ENCODE results near the gene ASTN2.

DNA sequence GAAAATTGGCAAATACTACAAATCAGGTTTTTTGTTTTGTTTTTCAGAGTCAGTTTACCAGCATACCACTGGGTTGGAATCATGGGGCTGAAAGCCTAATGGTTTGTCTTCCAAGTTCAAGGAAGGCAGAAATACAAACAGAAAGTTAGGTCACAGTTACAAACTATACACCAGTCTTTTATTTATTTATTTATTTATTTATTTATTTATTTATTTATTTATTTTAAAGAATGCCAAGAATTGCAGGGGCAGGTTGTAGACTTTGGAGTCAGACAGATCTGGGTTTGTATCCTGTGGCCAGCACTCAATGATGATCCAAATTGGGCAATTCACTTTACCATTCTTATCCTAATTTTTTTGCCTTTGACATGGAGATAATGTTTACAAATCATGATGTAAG, 353.9 kb downstream of the ASTN2 start:
- TF ChIP-seq, protein P1, sequence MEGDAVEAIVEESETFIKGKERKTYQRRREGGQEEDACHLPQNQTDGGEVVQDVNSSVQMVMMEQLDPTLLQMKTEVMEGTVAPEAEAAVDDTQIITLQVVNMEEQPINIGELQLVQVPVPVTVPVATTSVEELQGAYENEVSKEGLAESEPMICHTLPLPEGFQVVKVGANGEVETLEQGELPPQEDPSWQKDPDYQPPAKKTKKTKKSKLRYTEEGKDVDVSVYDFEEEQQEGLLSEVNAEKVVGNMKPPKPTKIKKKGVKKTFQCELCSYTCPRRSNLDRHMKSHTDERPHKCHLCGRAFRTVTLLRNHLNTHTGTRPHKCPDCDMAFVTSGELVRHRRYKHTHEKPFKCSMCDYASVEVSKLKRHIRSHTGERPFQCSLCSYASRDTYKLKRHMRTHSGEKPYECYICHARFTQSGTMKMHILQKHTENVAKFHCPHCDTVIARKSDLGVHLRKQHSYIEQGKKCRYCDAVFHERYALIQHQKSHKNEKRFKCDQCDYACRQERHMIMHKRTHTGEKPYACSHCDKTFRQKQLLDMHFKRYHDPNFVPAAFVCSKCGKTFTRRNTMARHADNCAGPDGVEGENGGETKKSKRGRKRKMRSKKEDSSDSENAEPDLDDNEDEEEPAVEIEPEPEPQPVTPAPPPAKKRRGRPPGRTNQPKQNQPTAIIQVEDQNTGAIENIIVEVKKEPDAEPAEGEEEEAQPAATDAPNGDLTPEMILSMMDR (IDR thresholded peaks at IDR 0.05) = no peak
- TF ChIP-seq POLR2A (IDR thresholded peaks at IDR 0.05) = no peak

All from testis (tissue), 2 donors.